ENCODE measurements around the gene AGA.

- TF ChIP-seq TCF7 (IDR thresholded peaks at IDR 0.05; ENCODE audit: borderline replicate concordance) (no peak), POLR2A (IDR thresholded peaks at IDR 0.05; ENCODE audit: low read depth, low read length) (no peak), EP300 (IDR thresholded peaks at IDR 0.05; ENCODE audit: borderline replicate concordance in 1 of 2, control insufficient read depth in 1 of 2, low read depth in 2 of 2, low read length in 2 of 2) (no peak), GABPA (IDR thresholded peaks at IDR 0.05; ENCODE audit: low read depth) (no peak), MLLT1 (IDR thresholded peaks at IDR 0.05) (no peak), CUX1 (IDR thresholded peaks at IDR 0.05; ENCODE audit: insufficient replicate concordance, low read depth, low read length) (no peak), ATF7 (IDR thresholded peaks at IDR 0.05; ENCODE audit: low read depth) (no peak), SRF (IDR thresholded peaks at IDR 0.05; ENCODE audit: low read depth in 2 of 2, low read length in 2 of 2) (no peak)
Measured at GRCh38 chr4:177434667-177435066, 7.6 kb downstream of the AGA start.
